ENCODE data around the gene ZEB2.

ZEB2 gene

GRCh38 chr2:144414324-144414845, 105.5 kb downstream of the ZEB2 start:
- no peak for DNase-seq

- no peak for DNase-seq
These were observed 107.2 kb downstream of the ZEB2 start for GRCh38 chr2:144412709-144413108.

GRCh38 chr2:144411473-144411872, 108.4 kb downstream of the ZEB2 start:
- no peak for DNase-seq

GRCh38 chr2:144409241-144409640, 110.7 kb downstream of the ZEB2 start:
- no peak for DNase-seq

- no peak for DNase-seq
These were observed 112.7 kb downstream of the ZEB2 start for GRCh38 chr2:144407262-144407661.

GRCh38 chr2:144405982-144406788, 113.7 kb downstream of the ZEB2 start:
- no peak for DNase-seq

- no peak for DNase-seq
These were observed 114.6 kb downstream of the ZEB2 start for GRCh38 chr2:144405321-144405720.

GRCh38 chr2:144404586-144405314, 115.2 kb downstream of the ZEB2 start:
- peak; percentile 21 for DNase-seq

- peak; percentile 16 for DNase-seq
These were observed 116.0 kb downstream of the ZEB2 start for GRCh38 chr2:144403933-144404332.

- peak; percentile 5 for DNase-seq
These were observed 117.7 kb downstream of the ZEB2 start for GRCh38 chr2:144402251-144402650.

GRCh38 chr2:144401036-144401435, 118.9 kb downstream of the ZEB2 start:
- DNase-seq = no peak

- no peak for DNase-seq
These were observed 123.6 kb downstream of the ZEB2 start for GRCh38 chr2:144396318-144396717.

GRCh38 chr2:144390424-144391020, 129.4 kb downstream of the ZEB2 start:
- DNase-seq = no peak

- DNase-seq = no peak
These were observed 130.0 kb downstream of the ZEB2 start for GRCh38 chr2:144389930-144390311.

- peak; percentile 29 for DNase-seq
These were observed 130.6 kb downstream of the ZEB2 start for GRCh38 chr2:144389151-144389929.

- DNase-seq = no peak
These were observed 134.5 kb downstream of the ZEB2 start for GRCh38 chr2:144385381-144385780.

GRCh38 chr2:144383571-144384100, 136.3 kb downstream of the ZEB2 start:
- no peak for DNase-seq

GRCh38 chr2:144382849-144383248, 137.1 kb downstream of the ZEB2 start:
- no peak for DNase-seq

GRCh38 chr2:144381716-144382115, 138.2 kb downstream of the ZEB2 start:
- no peak for DNase-seq

- peak; percentile 19 for DNase-seq
These were observed 140.0 kb downstream of the ZEB2 start for GRCh38 chr2:144379851-144380311.

- no peak for DNase-seq
These were observed 141.4 kb downstream of the ZEB2 start for GRCh38 chr2:144378551-144378950.

GRCh38 chr2:144377914-144378313, 142.0 kb downstream of the ZEB2 start:
- DNase-seq = no peak
